GM18526 (cell line): ENCODE data around the gene ZFAND5.

ENCODE experiments used
- POLR2A ChIP-seq: IDR thresholded peaks from 3 replicates; pipeline ENCODE4 v1.6.1; 2011; ENCODE audit not compliant: insufficient read length; ENCODE audit errors: extremely low read depth

ZFAND5 gene

DNA sequence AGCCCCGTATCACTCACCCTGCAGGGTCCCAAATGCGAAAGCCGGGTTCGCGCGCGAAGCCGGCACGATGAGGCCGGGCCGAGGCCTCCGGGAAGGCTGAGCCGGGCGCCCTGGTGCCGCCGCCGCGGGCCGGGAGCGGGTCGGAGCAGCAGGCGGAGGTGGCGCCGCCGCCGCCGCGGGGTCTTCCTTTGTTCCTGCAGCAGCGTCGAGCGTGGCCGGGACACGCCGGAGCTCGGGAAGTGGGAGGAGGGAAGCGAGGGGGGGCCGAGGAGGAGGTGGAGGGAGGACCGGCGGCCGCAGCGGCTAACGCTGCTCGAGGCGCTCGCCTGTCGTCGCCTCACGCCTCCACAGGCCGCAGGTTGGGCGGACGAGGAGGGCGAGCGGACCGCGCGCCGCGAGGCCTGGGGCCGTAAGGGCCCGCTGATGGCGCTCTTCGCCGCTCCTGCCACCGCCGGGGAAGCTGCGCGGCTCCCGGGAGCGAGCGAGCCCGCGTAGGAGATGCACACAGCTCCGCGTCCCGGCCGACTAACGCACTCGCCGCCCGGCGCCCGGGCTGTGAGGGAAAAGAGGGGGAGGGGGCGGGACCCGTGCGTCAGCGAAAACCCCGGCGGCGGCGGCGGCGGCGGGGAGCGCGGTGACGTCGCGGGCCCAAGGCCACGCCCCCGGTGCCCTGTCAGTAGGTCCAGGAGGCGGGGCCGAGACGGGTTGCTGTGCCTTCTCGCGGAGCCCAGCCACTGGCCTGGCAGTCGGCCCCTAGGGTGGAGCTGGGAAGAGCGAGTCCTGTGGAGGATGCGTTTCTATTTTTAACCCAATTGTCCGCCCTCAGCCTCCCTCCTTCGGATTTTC lies at the start of gene ZFAND5:
ZFAND5 (minus strand) TSS at position 530 of the 846 bp plus-strand sequence. CDS start 4,430 bp downstream, outside the sequence.
- TF ChIP-seq POLR2A = peak; percentile 99

- TF ChIP-seq POLR2A = no peak
Observed at GRCh38 chr9:72412483-72413040, 47.6 kb upstream of the ZFAND5 start.

- TF ChIP-seq POLR2A = no peak
Observed at GRCh38 chr9:72410214-72410613, 45.2 kb upstream of the ZFAND5 start.

- TF ChIP-seq POLR2A = no peak
Observed at GRCh38 chr9:72407114-72407513, 42.1 kb upstream of the ZFAND5 start.

- TF ChIP-seq POLR2A = no peak
Observed at GRCh38 chr9:72402744-72403143, 37.7 kb upstream of the ZFAND5 start.

DNA sequence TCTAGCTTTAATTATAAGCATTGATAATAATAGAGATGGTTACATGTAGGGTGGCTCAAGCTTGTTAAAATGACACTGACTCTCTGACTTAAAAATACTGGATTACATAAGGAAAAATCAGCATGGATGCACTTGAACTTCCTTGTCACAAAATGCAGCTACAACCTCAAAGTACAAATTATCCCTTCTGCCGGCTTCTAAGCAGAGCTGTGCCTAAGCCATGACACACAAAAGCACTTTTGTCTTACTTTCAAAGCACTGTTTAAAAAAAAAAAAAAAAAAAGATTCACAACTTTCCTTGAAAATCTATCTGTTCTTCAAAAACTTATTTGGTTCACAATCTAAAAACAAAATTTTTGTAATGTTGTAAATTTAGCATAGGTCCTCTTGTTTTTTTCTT lies 36.4 kb upstream of the ZFAND5 start:
- TF ChIP-seq POLR2A = no peak

GRCh38 chr9:72400866-72401265 lies 35.9 kb upstream of the ZFAND5 start:
- no peak for TF ChIP-seq POLR2A

DNA sequence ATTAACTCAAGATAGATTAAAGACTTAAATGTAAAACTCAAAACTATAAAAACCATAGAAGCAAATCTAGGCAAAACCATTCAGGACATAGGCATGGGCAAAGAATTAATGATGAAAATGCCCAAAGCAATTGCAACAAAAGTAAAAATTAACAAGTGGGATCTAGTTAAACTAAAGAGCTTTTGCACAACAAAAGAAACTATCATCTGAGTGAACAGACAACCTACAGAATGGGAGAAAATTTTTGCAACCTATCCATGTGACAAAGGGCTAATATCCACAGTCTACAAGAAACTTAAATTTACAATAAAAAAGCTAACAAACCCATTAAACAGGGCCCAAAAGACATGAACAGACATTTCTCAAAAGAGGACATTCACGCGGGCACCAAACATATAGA lies 34.4 kb upstream of the ZFAND5 start:
- no peak for TF ChIP-seq POLR2A

GRCh38 chr9:72396247-72397091 lies 31.5 kb upstream of the ZFAND5 start:
- TF ChIP-seq POLR2A = no peak

GRCh38 chr9:72394066-72394465 lies 29.1 kb upstream of the ZFAND5 start:
- no peak for TF ChIP-seq POLR2A

- no peak for TF ChIP-seq POLR2A
Observed at GRCh38 chr9:72390907-72391306, 25.9 kb upstream of the ZFAND5 start.

DNA sequence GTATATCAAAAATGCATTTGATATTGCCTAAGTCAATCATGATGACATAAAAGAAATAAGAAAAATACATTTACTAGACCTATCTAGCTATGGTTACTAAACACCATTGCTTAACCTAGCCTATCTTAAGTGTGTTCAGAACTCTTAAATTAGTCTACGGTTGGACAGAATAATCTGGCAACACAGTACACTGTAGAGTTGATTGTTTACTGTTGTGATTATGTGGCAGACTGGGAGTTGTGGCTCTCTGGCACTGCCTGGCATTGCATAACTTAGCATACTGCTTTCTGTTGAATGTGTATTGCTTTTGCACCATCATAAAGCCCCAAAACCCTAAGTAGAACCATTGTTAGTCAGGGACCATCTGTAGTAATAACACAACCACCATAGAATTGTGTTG lies 21.2 kb upstream of the ZFAND5 start:
- TF ChIP-seq POLR2A = no peak

- no peak for TF ChIP-seq POLR2A
Observed at GRCh38 chr9:72384710-72385485, 19.9 kb upstream of the ZFAND5 start.

DNA sequence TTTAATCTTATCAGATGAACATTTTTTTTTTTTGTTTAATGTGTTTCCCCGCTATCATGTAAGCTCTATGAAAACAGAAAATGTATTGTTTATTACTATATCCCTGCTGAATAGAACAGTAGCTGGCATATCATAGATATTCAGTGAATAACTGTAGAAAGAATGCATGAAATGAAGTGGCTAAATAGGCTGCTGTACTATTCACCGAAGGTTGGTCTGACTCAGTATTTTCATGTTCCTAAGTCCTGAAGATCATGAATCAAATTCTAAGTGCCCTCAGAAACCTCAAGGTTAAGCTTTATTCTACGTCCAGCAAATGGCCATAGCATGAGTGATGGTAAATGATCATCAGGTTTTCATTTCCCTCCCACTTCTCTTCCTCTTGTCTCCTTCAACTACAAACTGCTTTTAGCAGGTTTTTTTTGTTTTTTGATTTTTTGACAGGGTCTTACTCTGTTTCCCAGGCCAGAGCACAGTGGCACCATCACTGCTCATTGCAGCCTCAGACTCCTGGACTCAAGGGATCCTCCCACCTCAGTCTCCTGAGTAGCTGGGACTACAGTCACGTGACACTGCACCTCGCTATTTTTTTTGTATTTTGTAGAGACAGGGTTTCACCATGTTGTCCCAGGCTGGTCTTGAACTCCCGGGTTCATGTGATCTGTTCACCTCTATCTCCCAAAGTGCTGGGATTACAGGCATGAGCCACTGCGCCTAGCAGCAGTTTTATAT lies 19.1 kb upstream of the ZFAND5 start:
- TF ChIP-seq POLR2A = no peak
